Right ventricle myocardium inferior (tissue), 1 donor: ENCODE data around the gene ZNF740. TPM values are rescaled to one million over a fixed set of nuclear protein-coding genes. Genes with fewer than 3 reads are reported as not detected.
"Not testable (repeated sequence)": the region's sequence is repeated elsewhere in the genome, so short reads cannot be mapped to it uniquely, and the experiment has no call there.

ENCODE experiments used
- ATAC-seq: fragments of 200-7000 bp; cut with Tn5 transposase; one replicate; pipeline ENCODE4 v1.9.1; 2020; ENCODE audit warnings: mild to moderate bottlenecking, moderate library complexity
- DNase-seq: peaks from one replicate; pipeline ENCODE4 v3.0.0; 2021; ENCODE audit errors: missing footprints
- intact Hi-C: fragments of 100-400 bp; cut with DNase I; formaldehyde crosslinking; loops from one replicate; pipeline ENCODE4 v1.11.0; 2022
- total RNA-seq: library from RNA; stranded (reverse); fragmentation: NEBNext Ultra II Directional; extraction: Animal tissue kit (Norgen Biotek cat#: 25700); gene quantifications from one replicate; pipeline ENCODE4 v1.2.1, GENCODE V29; 2021
- donor health status: DM: no; HTN: yes; CAD: no; lungs with severe emphysema.

ZNF740 gene
- total RNA-seq, 1 donor from 2014 or later, result 31.5 TPM

- intact Hi-C loops, result no loop called here
- DNase-seq (no peak), ATAC-seq (no peak)
Observed at GRCh38 chr12:53170876-53171724, 9.4 kb upstream of the ZNF740 start.

GRCh38 chr12:53171725-53172329 lies 8.7 kb upstream of the ZNF740 start:
- DNase-seq, result no peak
- ATAC-seq, result no peak
- intact Hi-C loops, result no loop called here

- intact Hi-C loops, result no loop called here
- ATAC-seq, result no peak
- no peak for DNase-seq
Observed at GRCh38 chr12:53172352-53172751, 8.2 kb upstream of the ZNF740 start.

GRCh38 chr12:53173085-53173715 lies 7.3 kb upstream of the ZNF740 start:
- intact Hi-C loops, result no loop called here
- DNase-seq (no peak), ATAC-seq (no peak)

- no peak for ATAC-seq
Observed at GRCh38 chr12:53174881-53175491, 5.5 kb upstream of the ZNF740 start.

GRCh38 chr12:53176750-53177149 lies 3.8 kb upstream of the ZNF740 start:
- intact Hi-C loops, result no loop called here
- ATAC-seq (no peak), DNase-seq (no peak)

More at GRCh38 chr12:53174881-53175491, 5.5 kb upstream of the ZNF740 start:
- DNase-seq, result no peak
- intact Hi-C loops, result no loop called here

GRCh38 chr12:53177447-53177846 lies 3.1 kb upstream of the ZNF740 start:
- DNase-seq, ATAC-seq, intact Hi-C loops: not testable (repeated sequence)

GRCh38 chr12:53178803-53179202 lies 1.7 kb upstream of the ZNF740 start:
- ATAC-seq, DNase-seq, intact Hi-C loops: not testable (repeated sequence)

- no peak for DNase-seq
- intact Hi-C loops, result loop anchor here (5.0 kb wide), 1 partner anchor 107 kb away; no protein-coding TSS in a partner anchor
- ATAC-seq, result peak; percentile 20
Observed at GRCh38 chr12:53179687-53180219, 769 bp upstream of the ZNF740 start.

GRCh38 chr12:53180931-53181645 lies 566 bp downstream of the ZNF740 start:
- DNase-seq (peak; percentile 83), ATAC-seq (peak; percentile 82)
- intact Hi-C loops, result loop anchor here (1.0 to 5.0 kb wide), 2 partner anchors 82 to 109 kb away; no protein-coding TSS in a partner anchor

- no peak for DNase-seq
- intact Hi-C loops, result loop anchor here (1.0 to 5.0 kb wide), 2 partner anchors 83 to 110 kb away; no protein-coding TSS in a partner anchor
Observed at GRCh38 chr12:53181935-53182334, 1.4 kb downstream of the ZNF740 start.

GRCh38 chr12:53182903-53183302 lies 2.4 kb downstream of the ZNF740 start:
- intact Hi-C loops, result loop anchor here (5.0 kb wide), 1 partner anchor 111 kb away; no protein-coding TSS in a partner anchor
- DNase-seq (no peak), ATAC-seq (no peak)

More at GRCh38 chr12:53181935-53182334, 1.4 kb downstream of the ZNF740 start:
- no peak for ATAC-seq

- ATAC-seq (no peak), DNase-seq (no peak)
- intact Hi-C loops, result loop anchor here (5.0 kb wide), 1 partner anchor 113 kb away; no protein-coding TSS in a partner anchor
Observed at GRCh38 chr12:53184828-53185227, 4.3 kb downstream of the ZNF740 start.

- no peak for ATAC-seq
- intact Hi-C loops, result no loop called here
- DNase-seq, result no peak
Observed at GRCh38 chr12:53185582-53186153, 5.1 kb downstream of the ZNF740 start.

- intact Hi-C loops, result no loop called here
- no peak for ATAC-seq
- no peak for DNase-seq
Observed at GRCh38 chr12:53186745-53187144, 6.2 kb downstream of the ZNF740 start.

- intact Hi-C loops, result no loop called here
- no peak for ATAC-seq
- DNase-seq, result no peak
Observed at GRCh38 chr12:53187145-53187899, 6.8 kb downstream of the ZNF740 start.

- intact Hi-C loops, result no loop called here
- ATAC-seq (peak; percentile 86), DNase-seq (peak; percentile 82)
Observed at GRCh38 chr12:53190108-53190729, 9.7 kb downstream of the ZNF740 start.
